ENCODE data around the gene TMEM185B. TPM values are rescaled to one million over a fixed set of nuclear protein-coding genes. Genes with fewer than 3 reads are reported as not detected.
A peak's percentile ranks its signal among the peaks of the same experiment; 100 is the strongest.

The TMEM185B gene
- total RNA-seq, 4 donors from 2014 or later = 22.8 to 40.0 (median 30.4) TPM

GRCh38 chr2:120189189-120189588, 34.0 kb downstream of the TMEM185B start:
- Histone ChIP-seq H3K9me3 (peaks cover 7% of the 10 kb centered on the region), H3K27me3 (no peaks in the 10 kb centered on the region), H3K4me1 (no peaks in the 10 kb centered on the region), H3K36me3 (no peaks in the 10 kb centered on the region), H3K27ac (no peak overlapping the region), H3K4me3 (no peak overlapping the region)
- TF ChIP-seq POLR2A (IDR thresholded peaks at IDR 0.05) (no peak), POLR2AphosphoS5 (IDR thresholded peaks at IDR 0.05) (no peak), CTCF (IDR thresholded peaks at IDR 0.05) (no peak), EP300 (IDR thresholded peaks at IDR 0.05) (no peak)
- DNase-seq (ENCODE audit: low spot score in 2 of 2) = peak in 1 of 2 donors; percentile 11
- 75% methylated on average over 1 of the region's 1 CpG for WGBS

- DNase-seq (ENCODE audit: low spot score in 2 of 2) = no peak
- no peaks in the 10 kb centered on the region for H3K27me3 ChIP-seq
- H3K4me1 ChIP-seq = no peaks in the 10 kb centered on the region
- H3K4me3 ChIP-seq = no peak overlapping the region
- no peak overlapping the region for H3K27ac ChIP-seq
- H3K9me3 ChIP-seq = no peaks in the 10 kb centered on the region
- no peak for TF ChIP-seq CTCF (IDR thresholded peaks at IDR 0.05)
- no peak for TF ChIP-seq EP300 (IDR thresholded peaks at IDR 0.05)
- no peak for TF ChIP-seq POLR2AphosphoS5 (IDR thresholded peaks at IDR 0.05)
- TF ChIP-seq POLR2A (IDR thresholded peaks at IDR 0.05) = no peak
- no peaks in the 10 kb centered on the region for H3K36me3 ChIP-seq
- 75% methylated on average over 5 of the region's 5 CpGs for WGBS
Measured at GRCh38 chr2:120182019-120182560, 41.1 kb downstream of the TMEM185B start.

- Histone ChIP-seq H3K27me3 (no peaks in the 10 kb centered on the region), H3K9me3 (no peaks in the 10 kb centered on the region), H3K4me1 (peaks cover 6% of the 10 kb centered on the region), H3K27ac (no peak overlapping the region), H3K4me3 (no peak overlapping the region), H3K36me3 (no peaks in the 10 kb centered on the region)
- 93% methylated on average over 3 of the region's 3 CpGs for WGBS
- DNase-seq (ENCODE audit: low spot score in 2 of 2) = no peak
- TF ChIP-seq EP300 (IDR thresholded peaks at IDR 0.05) (no peak), POLR2A (IDR thresholded peaks at IDR 0.05) (no peak), CTCF (IDR thresholded peaks at IDR 0.05) (no peak)
Measured at GRCh38 chr2:120180066-120180465, 43.1 kb downstream of the TMEM185B start.

GRCh38 chr2:120179396-120179795, 43.8 kb downstream of the TMEM185B start:
- Histone ChIP-seq H3K9me3 (no peaks in the 10 kb centered on the region), H3K4me1 (peaks cover 10% of the 10 kb centered on the region), H3K4me3 (no peak overlapping the region), H3K27me3 (no peaks in the 10 kb centered on the region), H3K36me3 (no peaks in the 10 kb centered on the region), H3K27ac (no peak overlapping the region)
- DNase-seq (ENCODE audit: low spot score in 2 of 2) = no peak
- TF ChIP-seq EP300 (IDR thresholded peaks at IDR 0.05) (no peak), POLR2A (IDR thresholded peaks at IDR 0.05) (no peak), POLR2AphosphoS5 (IDR thresholded peaks at IDR 0.05) (no peak), CTCF (IDR thresholded peaks at IDR 0.05) (no peak)
- 85% methylated on average over 3 of the region's 3 CpGs for WGBS

- peaks cover 10% of the 10 kb centered on the region for H3K4me1 ChIP-seq
- H3K27ac ChIP-seq = no peak overlapping the region
- H3K27me3 ChIP-seq = no peaks in the 10 kb centered on the region
- H3K9me3 ChIP-seq = no peaks in the 10 kb centered on the region
- no peak overlapping the region for H3K4me3 ChIP-seq
- 90% methylated on average over 5 of the region's 7 CpGs for WGBS
- no peaks in the 10 kb centered on the region for H3K36me3 ChIP-seq
- no peak for DNase-seq (ENCODE audit: low spot score in 2 of 2)
- no peak for TF ChIP-seq CTCF (IDR thresholded peaks at IDR 0.05)
Measured at GRCh38 chr2:120177973-120178372, 45.2 kb downstream of the TMEM185B start.

Data from suprapubic skin (tissue), 4 donors.